ENCODE results near the gene ABL1.

The ABL1 gene

DNA sequence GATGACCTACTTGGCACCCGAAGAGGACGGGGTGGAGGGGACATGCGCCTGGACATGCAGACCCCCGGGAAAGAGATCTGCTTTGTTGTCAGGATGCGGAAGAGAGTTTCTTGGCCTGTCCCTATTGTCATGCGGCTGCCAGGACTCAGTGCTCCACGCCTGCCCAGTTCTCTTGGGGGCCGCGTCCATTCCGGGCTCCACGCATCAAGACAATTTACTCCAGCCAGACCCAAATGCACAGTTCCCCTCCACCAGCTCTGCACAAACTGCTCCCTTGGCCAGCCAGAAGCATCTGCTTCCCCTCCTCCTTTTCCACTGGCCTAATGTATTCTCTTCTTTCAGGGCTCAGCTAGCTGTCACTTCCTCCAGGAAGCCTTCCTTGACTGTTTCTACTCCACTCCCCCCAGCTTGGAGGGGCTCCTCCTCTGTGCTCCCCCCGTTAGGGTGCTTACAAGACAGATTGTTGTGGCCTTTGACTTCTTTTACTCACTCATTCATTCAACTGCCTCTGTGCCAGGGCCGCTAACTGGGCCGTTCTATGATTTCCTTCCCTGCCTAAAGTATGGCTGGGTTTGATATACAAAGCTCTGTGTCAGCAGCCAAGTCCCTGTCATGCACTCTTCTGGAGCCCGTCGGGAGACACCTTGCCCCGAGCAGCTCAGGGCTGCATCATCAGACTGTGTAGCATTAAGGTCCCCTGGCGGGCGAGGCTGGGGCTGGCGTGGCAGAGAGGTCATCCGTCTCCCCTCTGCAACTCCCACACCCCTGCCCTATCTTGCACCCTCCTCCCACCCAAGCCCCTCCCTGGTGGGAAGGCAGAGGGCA is 97.4 kb downstream of the ABL1 start:
- H3K9me3 ChIP-seq (ENCODE audit: control insufficient read depth, low read length) = no peaks in the 10 kb centered on the region
- H3K36me3 ChIP-seq (ENCODE audit: control insufficient read depth, insufficient read depth, low read length) = no peaks in the 10 kb centered on the region
- DNase-seq = no peak
- no peaks in the 10 kb centered on the region for H3K4me1 ChIP-seq (ENCODE audit: control insufficient read depth, insufficient read depth, low read length, poor library complexity, severe bottlenecking)
- no peak overlapping the region for H3K27ac ChIP-seq (ENCODE audit: insufficient read depth, low read length, poor library complexity, severe bottlenecking)
- H3K4me3 ChIP-seq (ENCODE audit: insufficient read depth, low read depth, low read length, poor library complexity, severe bottlenecking) = no peak overlapping the region
- H3K27me3 ChIP-seq (replicated peaks; ENCODE audit: control insufficient read depth, insufficient read depth, low read length, poor library complexity, severe bottlenecking) = peaks cover 9% of the 10 kb centered on the region

DNA sequence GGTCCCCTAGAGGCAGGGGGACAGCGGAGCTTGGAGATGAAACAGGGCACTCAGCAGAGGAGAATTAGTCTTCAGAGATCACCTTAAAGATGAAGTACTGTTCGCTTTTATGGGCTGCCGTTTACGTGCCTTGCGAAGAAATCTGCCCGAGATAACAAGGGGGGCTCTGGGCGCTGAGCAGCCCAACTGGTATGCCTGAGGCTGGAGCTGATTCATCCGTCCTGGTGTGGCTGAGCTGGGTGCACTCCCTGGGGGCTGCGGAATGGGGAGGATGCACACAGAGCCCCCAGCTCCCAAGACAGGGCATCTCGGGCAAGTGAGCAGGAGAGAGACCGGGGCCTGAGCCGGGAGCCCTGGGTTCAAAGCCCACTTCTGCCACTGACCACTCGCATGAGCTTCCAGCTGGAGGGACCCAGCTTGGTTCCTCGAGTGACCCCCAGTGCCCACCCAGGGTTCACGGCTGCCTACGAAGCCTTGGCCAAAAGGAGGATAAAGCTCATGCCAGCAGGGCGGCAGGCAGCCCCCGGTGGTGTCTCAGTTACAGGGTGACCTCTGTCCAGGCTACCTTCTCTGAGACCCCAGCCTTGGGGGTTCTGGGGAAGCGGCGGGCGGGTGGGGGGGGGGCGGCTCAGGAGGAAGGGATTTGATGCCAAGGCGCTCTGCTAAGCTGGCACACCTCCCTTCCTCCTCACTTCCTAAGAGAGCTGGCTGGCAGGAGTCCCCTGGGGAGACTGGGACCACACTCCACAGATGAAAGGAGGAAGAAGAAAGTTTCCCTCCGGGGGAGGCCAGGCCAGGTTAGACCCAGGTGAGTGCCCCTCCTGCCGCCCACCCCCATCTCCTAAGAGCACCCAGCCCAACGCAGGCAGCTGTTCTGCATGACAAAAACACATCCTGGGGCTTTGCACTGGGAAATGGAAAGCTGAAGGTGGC is 98.3 kb downstream of the ABL1 start:
- Histone ChIP-seq H3K4me3 (ENCODE audit: insufficient read depth, low read depth, low read length, poor library complexity, severe bottlenecking) (no peak overlapping the region), H3K36me3 (ENCODE audit: control insufficient read depth, insufficient read depth, low read length) (no peaks in the 10 kb centered on the region), H3K4me1 (ENCODE audit: control insufficient read depth, insufficient read depth, low read length, poor library complexity, severe bottlenecking) (no peaks in the 10 kb centered on the region), H3K27me3 (replicated peaks; ENCODE audit: control insufficient read depth, insufficient read depth, low read length, poor library complexity, severe bottlenecking) (peaks cover 17% of the 10 kb centered on the region), H3K27ac (ENCODE audit: insufficient read depth, low read length, poor library complexity, severe bottlenecking) (no peak overlapping the region), H3K9me3 (ENCODE audit: control insufficient read depth, low read length) (no peaks in the 10 kb centered on the region)
- DNase-seq = no peak

DNA sequence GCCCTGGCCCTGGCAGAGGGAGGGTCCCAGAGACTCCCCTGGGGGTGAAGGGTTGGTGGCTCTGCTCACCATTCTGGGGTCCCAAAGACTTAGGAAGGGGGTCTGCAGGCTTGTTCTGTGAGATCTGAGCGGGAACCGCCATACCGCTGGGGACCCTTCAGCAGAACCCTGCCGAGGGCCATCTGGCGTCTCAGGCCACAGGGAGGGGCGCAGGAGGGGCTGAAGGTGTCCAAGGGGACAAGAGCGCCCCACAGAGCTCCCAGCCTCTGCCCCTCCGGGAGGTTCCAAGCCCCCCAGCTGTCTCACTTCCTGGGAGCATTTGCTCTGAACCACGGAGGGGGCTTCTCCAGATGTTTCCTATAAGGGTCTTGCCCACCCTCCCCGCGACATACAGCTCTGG is 99.2 kb downstream of the ABL1 start:
- no peaks in the 10 kb centered on the region for H3K36me3 ChIP-seq (ENCODE audit: control insufficient read depth, insufficient read depth, low read length)
- DNase-seq = no peak
- no peak overlapping the region for H3K4me3 ChIP-seq (ENCODE audit: insufficient read depth, low read depth, low read length, poor library complexity, severe bottlenecking)
- H3K27me3 ChIP-seq (replicated peaks; ENCODE audit: control insufficient read depth, insufficient read depth, low read length, poor library complexity, severe bottlenecking) = peaks cover 24% of the 10 kb centered on the region
- no peaks in the 10 kb centered on the region for H3K9me3 ChIP-seq (ENCODE audit: control insufficient read depth, low read length)
- H3K4me1 ChIP-seq (ENCODE audit: control insufficient read depth, insufficient read depth, low read length, poor library complexity, severe bottlenecking) = peaks cover 5% of the 10 kb centered on the region
- no peak overlapping the region for H3K27ac ChIP-seq (ENCODE audit: insufficient read depth, low read length, poor library complexity, severe bottlenecking)

DNA sequence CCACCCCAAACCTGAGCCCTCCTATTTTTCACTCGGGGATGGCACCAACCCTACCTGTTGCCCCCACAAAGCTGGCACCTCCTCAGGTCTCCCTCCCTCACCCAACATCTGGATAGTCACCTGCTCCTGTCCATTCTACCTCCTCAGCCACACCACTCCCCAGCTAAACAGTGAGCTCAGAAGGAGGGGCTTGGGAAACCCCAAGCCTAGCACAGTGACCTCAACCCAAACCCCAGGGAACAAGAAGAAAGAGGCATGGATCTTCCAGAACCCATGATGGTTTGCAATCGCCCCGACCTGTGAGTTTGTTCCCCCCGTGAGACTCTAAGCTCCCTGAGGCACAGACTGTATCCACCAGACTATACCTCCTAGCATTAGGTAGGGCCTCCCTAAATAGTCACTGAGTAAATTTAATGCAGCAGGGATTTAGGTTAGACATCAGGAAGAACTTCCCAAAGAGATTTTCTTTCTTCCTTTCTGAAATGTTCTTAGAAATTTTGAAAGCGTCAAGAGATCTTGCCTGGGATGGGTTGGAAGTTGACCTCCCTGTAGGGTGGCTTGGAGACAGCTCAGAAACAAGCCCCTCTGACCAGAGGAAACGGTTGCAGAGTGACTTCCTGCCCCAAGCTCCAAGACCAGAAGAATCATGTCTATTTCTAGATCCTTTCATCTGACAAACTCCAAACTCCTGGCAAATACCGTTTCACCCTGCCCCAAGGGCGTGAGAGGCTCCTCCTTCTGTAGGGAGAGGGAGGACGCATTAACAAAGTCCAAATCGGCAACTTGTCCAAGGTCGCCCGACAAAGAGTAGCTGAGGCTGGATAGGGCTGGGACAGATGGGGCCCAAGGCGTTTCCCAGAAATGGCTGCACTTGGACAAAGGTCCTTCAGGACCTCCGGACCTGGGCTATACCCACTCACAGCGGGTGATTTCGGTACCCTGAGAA is 99.9 kb downstream of the ABL1 start:
- no peaks in the 10 kb centered on the region for H3K9me3 ChIP-seq (ENCODE audit: control insufficient read depth, low read length)
- no peak for DNase-seq
- peaks cover 11% of the 10 kb centered on the region for H3K4me1 ChIP-seq (ENCODE audit: control insufficient read depth, insufficient read depth, low read length, poor library complexity, severe bottlenecking)
- no peaks in the 10 kb centered on the region for H3K36me3 ChIP-seq (ENCODE audit: control insufficient read depth, insufficient read depth, low read length)
- no peak overlapping the region for H3K27ac ChIP-seq (ENCODE audit: insufficient read depth, low read length, poor library complexity, severe bottlenecking)
- peaks cover 29% of the 10 kb centered on the region for H3K27me3 ChIP-seq (replicated peaks; ENCODE audit: control insufficient read depth, insufficient read depth, low read length, poor library complexity, severe bottlenecking)
- no peak overlapping the region for H3K4me3 ChIP-seq (ENCODE audit: insufficient read depth, low read depth, low read length, poor library complexity, severe bottlenecking)

DNA sequence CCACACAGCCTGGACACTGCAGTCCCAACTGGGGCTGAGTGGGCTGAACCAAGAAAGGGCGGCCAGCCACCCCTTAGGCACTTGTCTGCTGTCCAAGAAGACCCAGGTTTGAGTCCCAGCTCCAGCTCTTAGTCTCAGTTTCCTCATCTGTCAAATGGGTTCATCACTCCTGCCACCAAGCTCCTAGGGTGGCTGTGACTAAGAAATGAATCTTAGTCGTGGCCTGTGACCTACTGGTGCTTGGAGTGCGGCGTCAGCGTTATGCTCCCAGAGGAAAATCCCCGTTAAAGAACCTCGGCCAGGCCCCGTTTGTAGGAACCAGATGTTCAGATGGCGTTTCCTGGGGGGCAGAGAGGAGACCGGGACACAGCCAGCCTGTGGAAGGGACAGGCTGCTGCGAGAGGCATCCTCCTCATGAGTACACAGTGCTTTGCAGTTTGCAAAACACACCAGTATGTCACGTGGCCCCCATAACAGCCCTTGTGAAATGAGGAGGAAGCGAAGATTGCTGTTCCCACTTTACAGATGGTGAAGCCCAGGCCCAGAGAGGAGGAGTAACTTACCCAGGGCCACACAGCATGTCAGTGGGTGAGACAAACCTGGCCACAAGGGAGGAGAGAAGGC is 100.7 kb downstream of the ABL1 start:
- DNase-seq = no peak
- no peaks in the 10 kb centered on the region for H3K36me3 ChIP-seq (ENCODE audit: control insufficient read depth, insufficient read depth, low read length)
- no peaks in the 10 kb centered on the region for H3K9me3 ChIP-seq (ENCODE audit: control insufficient read depth, low read length)
- peaks cover 31% of the 10 kb centered on the region for H3K27me3 ChIP-seq (replicated peaks; ENCODE audit: control insufficient read depth, insufficient read depth, low read length, poor library complexity, severe bottlenecking)
- peaks cover 13% of the 10 kb centered on the region for H3K4me1 ChIP-seq (ENCODE audit: control insufficient read depth, insufficient read depth, low read length, poor library complexity, severe bottlenecking)
- H3K4me3 ChIP-seq (ENCODE audit: insufficient read depth, low read depth, low read length, poor library complexity, severe bottlenecking) = no peak overlapping the region
- H3K27ac ChIP-seq (ENCODE audit: insufficient read depth, low read length, poor library complexity, severe bottlenecking) = no peak overlapping the region

DNA sequence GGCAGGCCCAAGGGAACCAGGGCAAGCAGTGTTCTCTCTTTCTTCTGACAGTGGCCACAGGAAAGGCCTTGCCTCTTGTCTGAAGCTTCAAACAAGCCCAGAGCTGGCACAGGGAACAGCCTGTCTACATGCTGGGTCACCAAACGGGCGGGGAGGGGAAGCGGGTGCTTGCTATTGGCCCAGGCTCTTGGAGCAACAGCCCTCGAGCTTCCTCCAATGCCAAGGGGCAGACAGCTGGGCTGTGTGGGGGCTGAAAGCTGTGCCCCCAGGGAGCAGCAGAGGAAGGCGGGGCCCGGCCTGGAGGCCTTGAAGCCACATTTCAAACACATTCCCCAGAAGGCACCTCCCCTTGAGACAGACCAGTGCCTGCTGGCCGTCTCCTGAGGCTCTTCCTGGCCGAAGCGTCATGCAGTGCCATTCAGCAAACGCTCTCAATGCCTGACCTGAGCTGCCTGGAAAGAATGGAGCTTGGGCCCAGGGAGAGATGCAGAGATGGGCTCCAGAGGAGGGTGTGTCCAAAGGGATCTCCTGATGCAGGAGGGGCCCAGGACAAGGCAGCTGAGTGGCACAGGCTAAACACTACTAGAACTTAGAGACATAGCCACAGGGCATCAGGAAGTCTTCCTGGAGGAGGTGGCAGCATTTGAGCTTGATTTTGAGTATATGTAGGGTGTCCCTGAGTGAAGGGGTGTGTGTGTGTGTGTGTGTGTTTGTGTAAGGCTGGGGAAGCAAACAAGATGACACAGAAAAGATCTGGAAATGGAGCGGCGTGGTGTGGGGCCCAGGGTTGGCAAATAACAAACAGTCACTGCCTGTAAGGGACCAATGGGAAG is 101.4 kb downstream of the ABL1 start:
- H3K27ac ChIP-seq (ENCODE audit: insufficient read depth, low read length, poor library complexity, severe bottlenecking) = no peak overlapping the region

More for the DNA sequence above, 101.4 kb downstream of the ABL1 start:
- H3K27me3 ChIP-seq (replicated peaks; ENCODE audit: control insufficient read depth, insufficient read depth, low read length, poor library complexity, severe bottlenecking) = peaks cover 38% of the 10 kb centered on the region
- no peaks in the 10 kb centered on the region for H3K36me3 ChIP-seq (ENCODE audit: control insufficient read depth, insufficient read depth, low read length)
- H3K4me1 ChIP-seq (ENCODE audit: control insufficient read depth, insufficient read depth, low read length, poor library complexity, severe bottlenecking) = peaks cover 19% of the 10 kb centered on the region
- DNase-seq = no peak
- no peaks in the 10 kb centered on the region for H3K9me3 ChIP-seq (ENCODE audit: control insufficient read depth, low read length)
- H3K4me3 ChIP-seq (ENCODE audit: insufficient read depth, low read depth, low read length, poor library complexity, severe bottlenecking) = no peak overlapping the region

All from effector memory CD4-positive, alpha-beta T cell (primary cell).